SK-N-SH treated with all-trans-retinoic acid at 6 μM for 48 hours (cell line): ENCODE results near the gene TTYH2.

Experiments used
- CSRNP3 ChIP-seq: fragments of 250-450 bp; sonication (Bioruptor Pico); IDR thresholded peaks from 2 replicates; pipeline ENCODE4 v1.5.1; 2021; ENCODE audit warnings: mild to moderate bottlenecking, moderate library complexity
- PATZ1 ChIP-seq: fragments of 250-450 bp; sonication (Bioruptor Pico); IDR thresholded peaks from 2 replicates; pipeline ENCODE4 v1.8.0; 2020; ENCODE audit warnings: mild to moderate bottlenecking, moderate library complexity, borderline replicate concordance
- ZFP3 ChIP-seq: fragments of 250-450 bp; sonication (Bioruptor Pico); IDR thresholded peaks from 2 replicates; pipeline ENCODE4 v1.5.0; 2020; ENCODE audit warnings: mild to moderate bottlenecking, moderate library complexity
- ZNF8 ChIP-seq: fragments of 450-650 bp; formaldehyde crosslinking; IDR thresholded peaks from 2 replicates; pipeline ENCODE4 v1.5.0; 2020; ENCODE audit warnings: mild to moderate bottlenecking, moderate library complexity

- no peak for TF ChIP-seq ZFP3 (CRISPR knock-in tag)
- TF ChIP-seq PATZ1: no peak
- TF ChIP-seq ZNF8: no peak
- TF ChIP-seq CSRNP3 (CRISPR knock-in tag): no peak
Measured at GRCh38 chr17:74163836-74164235, 49.5 kb upstream of the TTYH2 start.
